WI38 (cell line): ENCODE data around the gene ACAD10.
"Not testable (repeated sequence)": the region's sequence is repeated elsewhere in the genome, so short reads cannot be mapped to it uniquely, and the experiment has no call there.

Experiments
- H3K4me3 ChIP-seq: 2 replicates; pipeline ENCODE4 v1.5.1; 2011; ENCODE audit warnings: low read depth, mild to moderate bottlenecking, control low read depth, low read length
- TF ChIP-seq, protein P1 (sequence below): IDR thresholded peaks from 2 replicates; pipeline ENCODE4 v1.5.1; 2012; ENCODE audit warnings: low read depth, mild to moderate bottlenecking, control low read depth, low read length

The ACAD10 gene

GRCh38 chr12:111645433-111645832 lies 40.4 kb upstream of the ACAD10 start:
- TF ChIP-seq, protein P1, sequence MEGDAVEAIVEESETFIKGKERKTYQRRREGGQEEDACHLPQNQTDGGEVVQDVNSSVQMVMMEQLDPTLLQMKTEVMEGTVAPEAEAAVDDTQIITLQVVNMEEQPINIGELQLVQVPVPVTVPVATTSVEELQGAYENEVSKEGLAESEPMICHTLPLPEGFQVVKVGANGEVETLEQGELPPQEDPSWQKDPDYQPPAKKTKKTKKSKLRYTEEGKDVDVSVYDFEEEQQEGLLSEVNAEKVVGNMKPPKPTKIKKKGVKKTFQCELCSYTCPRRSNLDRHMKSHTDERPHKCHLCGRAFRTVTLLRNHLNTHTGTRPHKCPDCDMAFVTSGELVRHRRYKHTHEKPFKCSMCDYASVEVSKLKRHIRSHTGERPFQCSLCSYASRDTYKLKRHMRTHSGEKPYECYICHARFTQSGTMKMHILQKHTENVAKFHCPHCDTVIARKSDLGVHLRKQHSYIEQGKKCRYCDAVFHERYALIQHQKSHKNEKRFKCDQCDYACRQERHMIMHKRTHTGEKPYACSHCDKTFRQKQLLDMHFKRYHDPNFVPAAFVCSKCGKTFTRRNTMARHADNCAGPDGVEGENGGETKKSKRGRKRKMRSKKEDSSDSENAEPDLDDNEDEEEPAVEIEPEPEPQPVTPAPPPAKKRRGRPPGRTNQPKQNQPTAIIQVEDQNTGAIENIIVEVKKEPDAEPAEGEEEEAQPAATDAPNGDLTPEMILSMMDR = no peak
- H3K4me3 ChIP-seq = no peak overlapping the region

GRCh38 chr12:111650912-111651311 lies 34.9 kb upstream of the ACAD10 start:
- TF ChIP-seq, protein P1 = no peak
- H3K4me3 ChIP-seq = no peak overlapping the region

GRCh38 chr12:111652530-111652929 lies 33.3 kb upstream of the ACAD10 start:
- H3K4me3 ChIP-seq = not testable (repeated sequence)

- TF ChIP-seq, protein P1 = no peak
- H3K4me3 ChIP-seq = no peak overlapping the region
Measured at GRCh38 chr12:111653596-111653995, 32.3 kb upstream of the ACAD10 start.

- TF ChIP-seq, protein P1 = no peak
Measured at GRCh38 chr12:111655356-111655755, 30.5 kb upstream of the ACAD10 start.

GRCh38 chr12:111656016-111656415 lies 29.8 kb upstream of the ACAD10 start:
- TF ChIP-seq, protein P1 = no peak

More at GRCh38 chr12:111655356-111655755, 30.5 kb upstream of the ACAD10 start:
- H3K4me3 ChIP-seq = no peak overlapping the region

DNA sequence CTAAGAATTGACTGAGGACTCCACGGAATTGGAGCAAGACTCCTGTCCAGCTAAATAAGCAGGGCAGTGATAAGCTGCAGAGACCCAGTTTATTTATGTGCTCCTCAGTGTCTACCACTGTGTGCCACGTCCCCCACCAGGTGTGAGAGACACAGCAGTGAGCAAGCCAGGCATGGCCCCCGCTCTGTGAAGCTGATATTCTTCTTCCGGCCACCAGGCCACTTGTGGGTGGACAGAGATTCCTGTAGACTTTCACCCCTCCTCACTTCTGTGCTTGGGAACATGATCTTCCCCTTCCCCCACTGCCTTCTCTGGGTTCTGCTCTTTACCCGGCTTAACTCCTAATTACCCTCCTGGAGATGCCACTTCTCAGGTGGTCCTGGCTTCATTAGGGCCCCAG lies 21.4 kb upstream of the ACAD10 start:
- H3K4me3 ChIP-seq = no peak overlapping the region
- TF ChIP-seq, protein P1 = no peak

More at GRCh38 chr12:111656016-111656415, 29.8 kb upstream of the ACAD10 start:
- H3K4me3 ChIP-seq = no peak overlapping the region
